HG03354 (cell line): ENCODE measurements around the gene KICS2.
A peak's percentile ranks its signal among the peaks of the same experiment; 100 is the strongest.

Experiments used
- ATAC-seq: cut with Tn5 transposase; IDR thresholded peaks from one replicate; pipeline ENCODE4 v1.9.1; 2021; ENCODE audit warnings: mild to moderate bottlenecking; ENCODE audit not compliant: unreplicated experiment, poor library complexity, severe bottlenecking

The KICS2 gene

GRCh38 chr12:64222009-64222765, at the start of gene KICS2:
TSS of gene KICS2 (minus strand) at chr12:64222296. CDS start at chr12:64222237, 59 bp downstream.
- ATAC-seq = peak; percentile 95

GRCh38 chr12:64270411-64270810, 48.3 kb upstream of the KICS2 start:
- no peak for ATAC-seq

- ATAC-seq = no peak
Observed at GRCh38 chr12:64269161-64269560, 47.1 kb upstream of the KICS2 start.

- no peak for ATAC-seq
Observed at GRCh38 chr12:64268409-64268808, 46.3 kb upstream of the KICS2 start.

- no peak for ATAC-seq
Observed at GRCh38 chr12:64265839-64266238, 43.7 kb upstream of the KICS2 start.

- ATAC-seq = no peak
Observed at GRCh38 chr12:64261813-64262212, 39.7 kb upstream of the KICS2 start.

GRCh38 chr12:64258576-64258975, 36.5 kb upstream of the KICS2 start:
- ATAC-seq = no peak

- no peak for ATAC-seq
Observed at GRCh38 chr12:64256166-64256800, 34.2 kb upstream of the KICS2 start.

- no peak for ATAC-seq
Observed at GRCh38 chr12:64255249-64255648, 33.2 kb upstream of the KICS2 start.

- ATAC-seq = no peak
Observed at GRCh38 chr12:64253356-64253755, 31.3 kb upstream of the KICS2 start.

GRCh38 chr12:64252681-64253080, 30.6 kb upstream of the KICS2 start:
- no peak for ATAC-seq

GRCh38 chr12:64243809-64244208, 21.7 kb upstream of the KICS2 start:
- no peak for ATAC-seq

- ATAC-seq = no peak
Observed at GRCh38 chr12:64240781-64241180, 18.7 kb upstream of the KICS2 start.

- ATAC-seq = no peak
Observed at GRCh38 chr12:64237382-64237781, 15.3 kb upstream of the KICS2 start.

GRCh38 chr12:64236549-64236948, 14.5 kb upstream of the KICS2 start:
- no peak for ATAC-seq

GRCh38 chr12:64232196-64232595, 10.1 kb upstream of the KICS2 start:
- no peak for ATAC-seq

- ATAC-seq = no peak
Observed at GRCh38 chr12:64229796-64230195, 7.7 kb upstream of the KICS2 start.

GRCh38 chr12:64229240-64229639, 7.1 kb upstream of the KICS2 start:
- ATAC-seq = no peak

GRCh38 chr12:64225626-64226025, 3.5 kb upstream of the KICS2 start:
- no peak for ATAC-seq

- ATAC-seq = peak; percentile 21
Observed at GRCh38 chr12:64221651-64222008, 466 bp downstream of the KICS2 start.

- no peak for ATAC-seq
Observed at GRCh38 chr12:64220046-64220445, 2.0 kb downstream of the KICS2 start.
